Measurements from ENCODE around the gene MTREX.

- TF ChIP-seq CTCF (IDR thresholded peaks at IDR 0.05): no peak
- TF ChIP-seq POLR2A (IDR thresholded peaks at IDR 0.05): no peak
Measured at GRCh38 chr5:55470282-55470681, 162.5 kb downstream of the MTREX start.

All from Peyer's patch (tissue), 4 donors.